Activated naive CD4-positive, alpha-beta T cell treated with anti-CD3 and anti-CD28 coated beads, Interleukin-2, amount 50 U/mL, for 16 hours (primary cell): Measurements from ENCODE around the gene TNFRSF8.
A peak's percentile ranks its signal among the peaks of the same experiment; 100 is the strongest.
"Not testable (repeated sequence)": the region's sequence is repeated elsewhere in the genome, so short reads cannot be mapped to it uniquely, and the experiment has no call there.

Experiments
- DNase-seq: peaks from one replicate; pipeline ENCODE4 v3.0.0-alpha.2; 2020

TNFRSF8 gene

GRCh38 chr1:12039164-12039525 is 24.0 kb upstream of the TNFRSF8 start:
- DNase-seq, result no peak

DNA sequence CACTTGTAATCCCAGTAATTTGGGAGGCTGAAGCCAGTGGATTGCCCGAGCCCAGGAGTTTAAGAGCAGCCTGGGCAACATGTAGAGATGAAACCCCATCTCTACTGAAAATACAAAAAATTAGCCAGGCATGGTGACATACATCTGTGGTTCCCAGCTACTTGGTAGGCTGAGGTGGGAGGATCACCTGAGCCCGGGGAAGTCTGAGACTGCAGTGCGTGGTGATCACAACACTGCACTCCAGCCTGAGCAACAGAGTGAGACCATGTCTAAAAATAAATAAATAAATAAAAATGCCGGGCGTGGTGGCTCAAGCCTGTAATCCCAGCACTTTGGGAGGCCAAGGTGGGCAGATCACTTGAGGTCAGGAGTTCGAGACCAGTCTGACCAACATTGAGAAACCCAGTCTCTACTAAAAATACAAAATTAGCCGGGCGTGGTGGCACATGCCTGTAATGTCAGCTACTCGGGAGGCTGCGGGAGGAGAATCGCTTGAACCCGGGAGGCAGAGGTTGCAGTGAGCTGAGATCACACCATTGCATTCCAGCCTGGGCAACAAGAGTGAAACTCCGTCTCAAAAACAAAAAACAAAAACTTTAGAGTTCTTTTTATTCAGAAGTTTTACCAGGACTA is 23.2 kb upstream of the TNFRSF8 start:
- DNase-seq, result not testable (repeated sequence)

- no peak for DNase-seq
Measured at GRCh38 chr1:12040457-12041051, 22.5 kb upstream of the TNFRSF8 start.

DNA sequence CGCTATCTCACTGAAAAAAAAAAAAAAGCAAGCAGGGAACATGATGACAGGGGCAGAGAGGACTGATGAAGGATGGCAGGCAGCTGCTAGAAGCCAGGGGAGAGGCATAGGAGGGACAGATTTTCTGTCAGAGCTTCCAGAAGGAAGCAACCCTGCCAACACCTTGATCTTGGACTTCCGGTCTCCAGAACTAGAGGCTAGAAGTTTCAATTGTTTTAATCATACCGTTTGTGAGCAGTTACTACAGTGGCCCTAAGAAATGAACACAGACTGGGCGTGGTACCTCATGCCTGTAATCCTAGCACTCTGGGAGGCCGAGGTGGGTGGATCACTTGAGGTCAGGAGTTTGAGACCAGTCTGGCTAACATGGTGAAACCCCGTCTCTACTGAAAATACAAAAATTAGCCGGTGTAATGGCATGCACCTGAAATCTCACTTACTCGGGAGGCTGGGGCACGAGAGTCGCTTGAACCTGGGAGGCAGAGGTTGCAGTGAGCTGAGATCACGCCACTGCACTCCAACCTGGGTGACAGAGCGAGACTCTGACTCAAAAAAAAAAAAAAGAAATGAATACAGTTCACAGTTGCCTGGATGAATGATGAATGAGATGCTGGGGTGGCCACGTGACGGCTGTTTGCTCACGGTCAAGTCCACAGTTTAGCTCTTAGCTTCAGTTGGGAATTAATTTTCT is 18.8 kb upstream of the TNFRSF8 start:
- DNase-seq, result not testable (repeated sequence)

GRCh38 chr1:12046749-12047119 is 16.4 kb upstream of the TNFRSF8 start:
- no peak for DNase-seq

- peak; percentile 62 for DNase-seq
Measured at GRCh38 chr1:12047120-12047876, 15.8 kb upstream of the TNFRSF8 start.

DNA sequence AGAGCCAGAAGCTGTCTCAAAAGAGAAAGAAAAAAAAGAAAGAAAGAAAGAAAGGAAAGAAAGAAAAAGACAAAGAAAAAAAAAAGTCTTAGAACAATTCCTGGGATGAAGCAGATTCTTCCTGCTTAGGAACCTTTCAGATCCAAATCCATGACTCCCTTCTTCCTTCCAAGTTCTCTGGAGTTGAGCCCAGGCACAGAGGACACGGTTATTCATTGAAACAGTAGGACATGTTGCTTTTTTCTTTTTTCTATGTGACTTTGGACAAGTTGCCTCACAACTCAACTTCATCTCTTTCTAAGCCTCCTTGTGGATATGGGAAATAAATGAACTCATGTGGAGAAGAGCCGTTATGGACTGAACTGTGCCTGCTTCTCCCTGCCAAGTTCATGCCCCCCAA is 14.7 kb upstream of the TNFRSF8 start:
- DNase-seq, result no peak

GRCh38 chr1:12049616-12050015 is 13.5 kb upstream of the TNFRSF8 start:
- DNase-seq, result no peak

DNA sequence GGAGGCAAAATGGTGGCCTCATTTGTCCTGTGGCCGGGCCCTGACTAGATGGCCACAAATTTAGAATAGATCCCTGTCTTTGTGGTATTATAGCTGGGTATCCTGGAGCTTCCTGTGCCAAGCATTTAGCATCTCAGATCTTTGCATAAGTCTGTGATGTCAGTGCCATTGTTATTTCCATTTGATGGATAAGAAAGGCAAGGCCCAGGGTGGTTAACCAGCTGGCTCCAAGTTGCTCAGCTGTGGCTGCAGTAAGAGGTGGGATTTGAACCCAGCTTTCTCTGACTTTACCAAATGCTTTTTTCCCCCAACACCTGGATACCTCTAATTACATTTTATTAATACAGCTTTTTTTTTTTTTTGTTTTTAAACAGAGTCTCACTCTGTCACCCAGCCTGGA is 11.7 kb upstream of the TNFRSF8 start:
- no peak for DNase-seq

DNA sequence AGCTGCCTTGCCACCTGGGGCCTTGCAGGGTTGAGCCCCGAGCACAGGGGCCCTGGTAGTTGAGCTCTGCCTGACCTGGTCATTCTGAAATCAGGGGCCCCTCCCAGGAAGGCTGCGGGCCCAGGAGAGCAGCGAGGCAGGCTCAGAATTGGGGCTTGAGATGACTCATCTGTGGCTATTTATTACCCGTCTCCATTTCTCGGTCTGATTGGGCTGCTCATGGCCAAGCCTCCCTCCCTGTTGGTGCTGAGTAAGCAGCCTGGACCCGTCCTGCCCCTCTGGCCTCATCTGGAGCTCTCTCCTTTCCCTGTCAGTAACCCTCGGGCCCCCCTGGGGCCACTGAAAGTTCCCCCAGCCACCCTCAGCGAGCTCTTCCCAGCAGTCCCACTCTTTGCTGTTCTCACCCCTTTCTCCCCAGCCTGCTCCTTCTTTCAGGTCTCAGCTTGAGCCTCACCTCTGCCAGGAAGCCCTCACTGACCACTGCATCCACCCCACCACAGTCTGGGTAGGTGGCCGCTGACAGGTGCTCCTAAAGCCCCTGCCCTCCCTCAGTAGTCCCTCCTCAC is 11.0 kb upstream of the TNFRSF8 start:
- DNase-seq, result no peak

DNA sequence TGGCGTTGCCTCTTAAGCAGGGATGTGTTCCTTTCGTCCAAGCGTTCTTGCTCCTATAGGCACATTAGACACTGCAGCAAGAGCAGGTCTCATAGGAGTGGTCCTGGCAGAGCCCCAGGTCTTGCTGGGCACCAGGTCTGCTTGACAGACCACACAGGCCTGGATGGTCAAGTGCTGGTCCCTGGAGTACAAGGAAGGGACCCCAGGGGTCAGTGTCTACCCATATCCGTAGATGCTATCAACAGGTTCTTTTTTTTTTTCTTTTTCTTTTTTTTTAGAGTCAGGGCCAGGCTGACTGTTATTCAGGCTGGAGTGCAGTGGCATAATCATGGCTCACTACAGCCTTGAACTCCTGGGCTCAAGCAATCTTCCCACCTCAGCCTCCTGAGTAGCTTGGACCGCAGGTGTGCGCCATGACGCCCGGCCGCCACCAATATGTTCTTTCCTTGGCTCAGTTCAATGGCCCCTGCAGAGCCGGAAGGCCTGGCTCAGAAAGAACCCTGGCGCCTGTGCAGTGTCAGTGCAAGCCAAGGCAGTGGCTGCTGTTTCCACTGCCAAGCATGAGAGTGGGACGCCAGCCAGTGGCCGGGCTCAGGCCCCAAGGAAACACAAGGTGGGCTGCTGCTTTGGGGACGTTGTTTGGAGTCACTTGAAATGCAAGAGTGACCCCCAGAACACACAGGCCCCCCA is 10.0 kb upstream of the TNFRSF8 start:
- DNase-seq, result no peak

DNA sequence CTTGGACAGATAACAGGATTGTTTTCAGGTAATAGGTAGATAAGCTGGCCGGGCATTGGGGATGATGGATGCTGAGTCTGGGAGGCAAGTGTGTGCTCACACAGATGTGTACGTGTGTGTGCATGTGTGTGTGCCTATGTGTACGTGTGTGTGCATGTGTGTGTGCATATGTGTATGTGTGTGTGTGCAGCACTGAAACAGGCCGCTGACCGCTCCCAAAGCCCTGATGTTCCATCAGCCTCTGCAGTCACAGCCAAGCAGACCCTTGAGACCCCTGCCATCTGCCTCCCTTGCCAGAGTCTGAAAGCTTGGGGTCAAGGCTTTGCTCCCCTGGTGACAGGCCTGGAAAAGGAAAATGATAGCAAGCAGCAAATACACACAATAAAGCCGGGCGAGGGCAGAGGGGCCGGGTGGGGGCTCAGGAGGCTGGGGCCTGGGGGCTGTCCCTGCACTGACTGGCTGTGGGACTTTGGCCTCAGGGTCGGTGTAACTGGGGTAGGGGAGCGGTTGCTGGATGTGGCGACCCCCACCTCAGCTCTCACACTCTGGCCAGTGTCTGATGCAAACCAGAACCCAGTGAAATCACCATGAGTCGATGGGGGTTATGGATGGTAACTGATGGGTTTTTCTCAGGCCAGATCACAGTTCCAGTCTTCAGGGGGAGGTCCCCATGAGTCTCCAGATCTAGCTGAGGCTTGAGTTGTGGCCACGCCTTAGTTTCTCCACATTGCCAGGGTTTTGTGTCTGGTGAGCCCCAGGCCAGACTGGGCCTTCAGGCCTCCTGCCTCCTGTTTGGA is 9.2 kb upstream of the TNFRSF8 start:
- no peak for DNase-seq

DNA sequence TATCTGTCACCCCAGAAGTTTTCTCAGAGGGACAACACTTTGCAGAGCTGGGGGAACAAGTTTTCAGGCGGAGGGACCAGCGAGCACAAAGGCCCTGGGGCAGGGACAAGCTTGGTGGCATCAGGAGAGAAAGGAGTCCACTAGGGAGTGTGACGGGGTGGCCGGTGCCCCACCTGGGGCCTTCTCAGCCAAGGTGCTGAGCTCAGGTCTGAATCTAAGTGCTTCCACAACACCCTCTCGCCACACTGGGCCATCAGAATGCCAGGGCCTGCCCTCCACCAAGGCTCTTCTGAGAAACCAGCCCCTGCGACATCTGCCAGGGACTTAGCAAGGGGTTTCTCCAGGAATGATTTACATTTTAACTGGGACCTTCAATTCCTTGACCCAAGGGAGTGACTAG is 7.8 kb upstream of the TNFRSF8 start:
- no peak for DNase-seq

DNA sequence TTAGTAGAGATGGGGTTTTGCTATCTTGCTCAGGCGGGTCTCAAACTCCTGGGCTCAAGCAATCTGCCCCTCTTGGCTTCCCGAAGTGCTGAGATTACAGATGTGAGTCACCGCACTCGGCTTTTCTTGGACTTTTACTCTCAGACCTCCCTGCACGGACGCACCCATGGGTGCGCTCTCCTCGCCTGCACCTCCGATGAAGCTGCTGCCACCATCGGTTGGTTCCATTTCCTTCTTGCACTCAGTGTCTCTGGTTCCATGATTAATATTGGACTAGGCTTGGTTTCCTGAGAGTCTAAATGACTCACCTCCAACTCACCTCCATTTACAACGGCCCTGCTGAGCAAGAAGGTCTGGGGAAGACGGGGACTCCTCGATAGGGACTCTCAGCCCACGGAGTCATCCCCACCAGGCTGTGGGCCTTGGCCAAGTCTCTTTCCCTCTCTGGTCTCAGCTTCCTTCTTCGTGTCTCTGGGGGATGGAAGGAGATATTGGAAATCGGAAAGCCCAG is 6.7 kb upstream of the TNFRSF8 start:
- no peak for DNase-seq

- no peak for DNase-seq
Measured at GRCh38 chr1:12057382-12057781, 5.7 kb upstream of the TNFRSF8 start.

DNA sequence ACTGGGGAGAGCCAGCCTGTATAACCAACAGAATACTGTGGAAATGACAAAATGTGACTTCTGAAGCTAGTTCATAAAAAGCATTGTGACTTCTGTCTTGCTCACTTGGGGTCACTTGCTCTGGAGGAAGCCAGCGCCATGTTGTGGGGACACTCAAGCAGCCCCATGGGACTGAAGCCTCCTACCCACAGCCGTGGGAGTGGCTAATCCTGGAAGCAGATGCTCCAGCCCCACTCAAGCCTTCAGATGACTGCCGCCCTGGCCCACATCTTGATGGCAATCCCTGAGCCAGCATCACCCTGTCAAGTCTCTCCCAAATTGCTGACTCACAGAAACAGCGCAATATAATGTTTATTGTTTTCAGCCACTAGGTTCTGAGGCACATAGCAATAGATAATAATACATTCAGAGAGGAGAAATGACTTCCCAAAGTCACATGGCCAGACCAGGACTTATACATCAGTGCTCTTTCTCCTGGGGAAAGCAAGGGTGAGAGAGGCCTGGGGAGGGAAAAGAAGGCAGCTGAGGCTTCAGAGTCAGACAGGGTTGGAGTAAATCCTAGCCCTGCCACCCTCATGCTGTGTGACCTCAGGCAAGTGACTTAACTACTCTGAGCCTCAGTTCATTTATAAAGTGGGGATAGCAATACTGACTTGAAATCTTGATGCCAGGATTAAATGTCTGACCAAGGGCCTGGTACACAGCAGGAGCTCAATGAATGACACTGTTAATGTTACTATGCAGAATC is 5.0 kb upstream of the TNFRSF8 start:
- no peak for DNase-seq

DNA sequence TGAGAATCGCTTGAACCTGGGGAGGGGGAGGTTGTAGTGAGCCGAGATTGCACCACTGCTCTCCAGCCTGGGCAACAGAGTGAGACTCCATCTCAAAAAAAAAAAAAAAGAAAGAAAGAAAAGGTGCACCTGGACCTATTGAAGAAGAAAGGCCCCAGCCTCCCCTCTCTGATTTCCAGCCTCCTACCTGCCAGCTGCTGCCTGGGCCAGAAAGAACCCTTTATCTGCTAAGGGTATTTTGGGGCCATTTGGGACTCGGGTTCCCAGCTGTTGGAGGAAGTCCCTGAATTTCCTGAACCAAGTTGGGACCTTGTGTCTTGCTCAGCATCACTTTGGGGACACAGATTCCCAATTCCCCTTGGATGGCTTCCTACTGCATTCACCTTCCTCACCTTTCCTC is 3.9 kb upstream of the TNFRSF8 start:
- no peak for DNase-seq

DNA sequence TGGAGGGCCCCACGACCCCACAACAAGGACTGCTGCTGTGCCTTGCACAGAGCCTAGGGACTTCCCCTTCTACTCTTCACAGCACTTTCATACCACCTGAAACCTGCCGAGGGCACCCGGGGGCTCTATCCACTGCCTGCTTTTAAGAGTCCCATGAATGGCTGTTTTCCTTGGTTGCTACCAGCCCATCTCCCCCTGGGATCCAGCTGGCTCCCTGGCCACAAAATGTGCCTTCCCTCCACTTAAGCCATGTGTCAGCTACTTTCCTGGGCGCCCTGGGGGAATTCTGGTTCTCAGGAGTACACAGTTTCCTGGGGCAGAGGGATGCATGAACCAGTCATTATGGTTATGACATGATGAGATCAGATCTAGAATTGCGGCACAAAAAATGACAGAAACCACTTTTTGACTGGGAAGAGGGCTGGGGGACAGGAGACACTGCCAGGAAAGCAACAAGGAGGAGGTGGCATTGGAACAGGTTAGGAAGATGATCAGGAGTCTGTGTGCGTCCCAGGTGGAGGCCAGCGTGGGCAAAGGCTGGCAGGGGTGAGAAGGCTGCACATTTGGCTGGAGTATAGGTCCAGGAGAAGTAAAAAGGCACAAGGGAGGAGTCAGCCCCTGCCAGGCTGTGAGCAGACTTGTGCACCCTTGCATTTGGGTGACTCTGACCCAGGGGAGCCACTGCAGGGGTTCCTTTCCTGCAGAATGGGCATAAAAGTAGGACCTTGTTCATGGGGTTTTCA is 3.2 kb upstream of the TNFRSF8 start:
- no peak for DNase-seq

- DNase-seq, result no peak
Measured at GRCh38 chr1:12060500-12060899, 2.6 kb upstream of the TNFRSF8 start.
